ENCODE measurements around the gene MAJIN.

DNA sequence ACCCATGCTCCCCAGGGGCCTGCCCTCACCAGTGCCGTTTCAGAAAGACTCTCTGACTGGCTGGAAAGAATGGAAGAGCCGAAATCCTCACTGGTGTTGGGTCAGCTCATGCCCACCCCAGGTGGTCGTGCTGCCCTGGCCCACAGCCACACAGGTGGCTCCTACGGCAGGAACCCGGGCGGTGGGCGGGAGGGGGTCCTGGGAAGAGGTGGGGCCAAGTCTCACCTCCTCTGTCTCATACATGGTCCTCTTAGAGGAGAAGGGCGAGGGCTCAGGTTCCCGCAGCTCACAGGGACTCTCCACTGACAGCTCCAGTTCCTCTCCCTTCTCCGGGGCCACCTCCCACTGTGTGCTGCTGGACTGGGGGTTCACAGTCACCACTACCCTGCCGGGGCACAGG, 63.1 kb downstream of the MAJIN start:
- TF ChIP-seq POLR2AphosphoS5 (IDR thresholded peaks at IDR 0.05): no peak
- no peak for TF ChIP-seq EP300 (IDR thresholded peaks at IDR 0.05)
- TF ChIP-seq, protein P1, sequence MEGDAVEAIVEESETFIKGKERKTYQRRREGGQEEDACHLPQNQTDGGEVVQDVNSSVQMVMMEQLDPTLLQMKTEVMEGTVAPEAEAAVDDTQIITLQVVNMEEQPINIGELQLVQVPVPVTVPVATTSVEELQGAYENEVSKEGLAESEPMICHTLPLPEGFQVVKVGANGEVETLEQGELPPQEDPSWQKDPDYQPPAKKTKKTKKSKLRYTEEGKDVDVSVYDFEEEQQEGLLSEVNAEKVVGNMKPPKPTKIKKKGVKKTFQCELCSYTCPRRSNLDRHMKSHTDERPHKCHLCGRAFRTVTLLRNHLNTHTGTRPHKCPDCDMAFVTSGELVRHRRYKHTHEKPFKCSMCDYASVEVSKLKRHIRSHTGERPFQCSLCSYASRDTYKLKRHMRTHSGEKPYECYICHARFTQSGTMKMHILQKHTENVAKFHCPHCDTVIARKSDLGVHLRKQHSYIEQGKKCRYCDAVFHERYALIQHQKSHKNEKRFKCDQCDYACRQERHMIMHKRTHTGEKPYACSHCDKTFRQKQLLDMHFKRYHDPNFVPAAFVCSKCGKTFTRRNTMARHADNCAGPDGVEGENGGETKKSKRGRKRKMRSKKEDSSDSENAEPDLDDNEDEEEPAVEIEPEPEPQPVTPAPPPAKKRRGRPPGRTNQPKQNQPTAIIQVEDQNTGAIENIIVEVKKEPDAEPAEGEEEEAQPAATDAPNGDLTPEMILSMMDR (IDR thresholded peaks at IDR 0.05): no peak

All from esophagus muscularis mucosa (tissue), 4 donors.